Pancreas (tissue), 10 donors: ENCODE measurements around the gene SLC19A1. TPM values are rescaled to one million over a fixed set of nuclear protein-coding genes. Genes with fewer than 3 reads are reported as not detected.

Experiments
- ATAC-seq, 4 donors: fragments of 200-7000 bp; cut with Tn5 transposase; one replicate each; pipeline versions ENCODE4 v1.8.0 to v1.9.1; 2020; ENCODE audit warnings: mild to moderate bottlenecking in 4 of 4, moderate library complexity in 4 of 4
- DNase-seq, 6 donors: peaks; one replicate each; pipeline ENCODE4 v3.0.0-alpha.2; 2020
- FAIRE-seq: peaks from 2 replicates; lab custom pipeline; 2012; peaks lifted over from hg19 to GRCh38; lab: Jason Lieb, UNC
- H3K27ac ChIP-seq, 4 donors: fragments of 200-600 bp; sonication (generic); 1 replicate in 3 of 4; 2 replicates in 1 of 4; pipeline versions ENCODE4 v1.5.0 to v1.8.0; 2020
- H3K27me3 ChIP-seq, 4 donors: fragments of 200-600 bp; one replicate each; pipeline ENCODE4 v1.8.0; 2021
- H3K36me3 ChIP-seq, 3 donors: fragments of 200-600 bp; sonication (generic) in 1 of 3; one replicate each; pipeline versions ENCODE4 v1.5.0 to v1.8.0; 2020 to 2021
- H3K4me1 ChIP-seq, 3 donors: fragments of 200-600 bp; one replicate each; pipeline ENCODE4 v1.8.0; 2021
- H3K4me3 ChIP-seq, 4 donors: fragments of 200-600 bp; sonication (generic) in 2 of 4; one replicate each; pipeline versions ENCODE4 v1.5.0 to v1.8.0; 2020 to 2021
- H3K9me3 ChIP-seq, 4 donors: fragments of 200-600 bp; one replicate each; pipeline ENCODE4 v1.8.0; 2021
- WGBS, 2 donors: extraction: QIAGEN DNeasy Blood & Tissue Kit; methylation state at CpG; one replicate each; pipeline ENCODE4 v1.1.7; 2013; 5-methylcytosine and 5-hydroxymethylcytosine counted together
- intact Hi-C, 3 donors: fragments of 100-400 bp; cut with DNase I; formaldehyde crosslinking; loops; one replicate each; pipeline versions ENCODE4 v1.11.1 to v1.14.2; 2022
- polyA plus RNA-seq, 2 donors: library from polyadenylated mRNA; stranded (reverse); fragments of 200-250 nt; gene quantifications; one replicate each; pipeline ENCODE4 v1.2.3, GENCODE V29; 2013
- total RNA-seq, 6 donors: library from RNA; stranded (reverse); fragmentation: NEBNext Ultra II Directional in 4 of 6; extraction: Animal tissue kit (Norgen Biotek cat#: 25700) in 4 of 6; gene quantifications; one replicate each; pipeline versions ENCODE4 v1.2.1 to v1.2.4, GENCODE V29; 2021 to 2023
- TF ChIP-seq, protein P1 (sequence below), 4 donors: fragments of 200-600 bp; sonication (generic) in 3 of 4; IDR thresholded peaks; one replicate each; pipeline versions ENCODE4 v1.5.0 to v1.8.0; 2021; ENCODE audit warnings: antibody characterized with exemption in 4 of 4
- donor health status: healthy with polysubstance abuse.
- donor health status: DM: no; HTN: no; CAD: no; lungs with moderate emphysema.
- donor health status: DM: no; HTN: no; CAD: no.
- donor health status: control.
- donor health status: control.
- donor health status: Bipolar disorder and iron deficiency.
- donor health status: DM: yes; HTN: yes; CAD: no.
- donor health status: DM: no; HTN: no; CAD: no.
- donor health status: DM: no; HTN: no; CAD: no.
- donor health status: DM: yes; HTN: yes; CAD: no.

SLC19A1 gene
- total and polyA plus RNA-seq, 8 donors, result 4.4 to 11.2 (median 5.4) TPM

DNA sequence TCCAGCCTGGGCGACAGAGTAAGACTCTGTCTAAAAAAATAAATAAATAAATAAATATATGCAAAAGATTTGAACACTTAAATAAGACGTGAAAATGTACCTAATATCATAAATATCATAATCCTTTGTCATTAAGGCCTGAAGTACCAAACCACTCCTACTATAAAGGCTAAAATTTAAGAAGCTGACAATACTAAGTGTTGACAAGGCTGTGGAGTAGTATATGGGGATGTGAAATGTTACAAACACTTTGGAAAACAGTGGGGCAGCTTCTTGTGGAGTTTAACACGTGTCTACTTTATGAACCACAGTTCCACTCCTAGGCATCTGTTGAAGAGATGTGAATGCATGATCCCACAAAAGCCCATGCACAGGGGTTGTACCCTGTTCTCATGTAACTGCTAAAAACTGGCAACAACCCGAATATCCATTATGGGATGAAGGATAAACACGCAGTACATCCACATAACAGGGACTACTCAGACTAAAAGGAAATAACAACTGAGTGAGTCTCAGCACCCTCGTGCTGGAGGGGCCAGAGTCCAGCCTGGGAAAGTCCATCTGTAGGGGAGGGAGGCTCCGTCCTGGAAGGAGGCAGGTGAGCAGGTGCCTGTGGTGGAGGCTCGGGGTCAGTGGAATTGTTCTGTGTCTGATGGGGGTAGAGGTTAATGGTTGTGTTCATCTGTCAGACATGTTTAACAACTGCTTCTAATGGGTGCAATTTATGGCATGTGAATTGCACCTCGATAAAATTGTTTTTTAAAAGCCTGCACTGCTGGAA, 6.7 kb upstream of the SLC19A1 start:
- DNase-seq, result peak in 3 of 6 donors; percentile 8 to 21 (median 10)
- no peak for FAIRE-seq
- no peaks in the 10 kb centered on the region for H3K27me3 ChIP-seq
- no peak for ATAC-seq
- intact Hi-C loops, result no loop called here
- no peaks in the 10 kb centered on the region for H3K36me3 ChIP-seq
- no peaks in the 10 kb centered on the region for H3K9me3 ChIP-seq
- TF ChIP-seq, protein P1, sequence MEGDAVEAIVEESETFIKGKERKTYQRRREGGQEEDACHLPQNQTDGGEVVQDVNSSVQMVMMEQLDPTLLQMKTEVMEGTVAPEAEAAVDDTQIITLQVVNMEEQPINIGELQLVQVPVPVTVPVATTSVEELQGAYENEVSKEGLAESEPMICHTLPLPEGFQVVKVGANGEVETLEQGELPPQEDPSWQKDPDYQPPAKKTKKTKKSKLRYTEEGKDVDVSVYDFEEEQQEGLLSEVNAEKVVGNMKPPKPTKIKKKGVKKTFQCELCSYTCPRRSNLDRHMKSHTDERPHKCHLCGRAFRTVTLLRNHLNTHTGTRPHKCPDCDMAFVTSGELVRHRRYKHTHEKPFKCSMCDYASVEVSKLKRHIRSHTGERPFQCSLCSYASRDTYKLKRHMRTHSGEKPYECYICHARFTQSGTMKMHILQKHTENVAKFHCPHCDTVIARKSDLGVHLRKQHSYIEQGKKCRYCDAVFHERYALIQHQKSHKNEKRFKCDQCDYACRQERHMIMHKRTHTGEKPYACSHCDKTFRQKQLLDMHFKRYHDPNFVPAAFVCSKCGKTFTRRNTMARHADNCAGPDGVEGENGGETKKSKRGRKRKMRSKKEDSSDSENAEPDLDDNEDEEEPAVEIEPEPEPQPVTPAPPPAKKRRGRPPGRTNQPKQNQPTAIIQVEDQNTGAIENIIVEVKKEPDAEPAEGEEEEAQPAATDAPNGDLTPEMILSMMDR (IDR thresholded peaks at IDR 0.05), result no peak
- no peaks in the 10 kb centered on the region for H3K4me1 ChIP-seq
- 55 to 59% methylated on average over 9 of the region's 9 CpGs for WGBS, 2 donors
- H3K27ac ChIP-seq, result no peak overlapping the region
- H3K4me3 ChIP-seq, result no peak overlapping the region

DNA sequence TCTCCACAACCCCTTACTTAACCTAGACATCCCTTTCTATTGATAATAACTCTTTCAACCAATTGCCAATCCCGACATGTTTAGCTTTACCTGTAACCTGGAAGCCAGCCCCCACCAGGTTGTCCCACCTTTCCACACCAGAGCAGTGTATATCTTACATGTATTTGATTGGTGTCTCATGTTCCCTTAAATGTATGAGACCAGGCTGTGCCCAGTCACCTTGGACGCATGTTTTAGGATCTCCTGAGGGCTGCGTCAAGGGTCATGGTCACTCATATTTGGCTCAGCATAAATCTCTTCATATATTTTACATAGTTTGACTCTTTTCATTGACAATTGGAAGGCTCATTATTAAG, 5.3 kb upstream of the SLC19A1 start:
- WGBS, 2 donors, result 60 to 67% methylated on average over 3 of the region's 3 CpGs
- H3K4me1 ChIP-seq, result no peaks in the 10 kb centered on the region
- TF ChIP-seq, protein P1 (IDR thresholded peaks at IDR 0.05), result no peak
- no peaks in the 10 kb centered on the region for H3K36me3 ChIP-seq
- FAIRE-seq (no peak), ATAC-seq (no peak), DNase-seq (peak in 2 of 6 donors; percentile 3 to 6)
- H3K27ac ChIP-seq, result no peak overlapping the region
- H3K9me3 ChIP-seq, result no peaks in the 10 kb centered on the region
- no peak overlapping the region for H3K4me3 ChIP-seq
- H3K27me3 ChIP-seq, result no peaks in the 10 kb centered on the region
- intact Hi-C loops, result no loop called here

DNA sequence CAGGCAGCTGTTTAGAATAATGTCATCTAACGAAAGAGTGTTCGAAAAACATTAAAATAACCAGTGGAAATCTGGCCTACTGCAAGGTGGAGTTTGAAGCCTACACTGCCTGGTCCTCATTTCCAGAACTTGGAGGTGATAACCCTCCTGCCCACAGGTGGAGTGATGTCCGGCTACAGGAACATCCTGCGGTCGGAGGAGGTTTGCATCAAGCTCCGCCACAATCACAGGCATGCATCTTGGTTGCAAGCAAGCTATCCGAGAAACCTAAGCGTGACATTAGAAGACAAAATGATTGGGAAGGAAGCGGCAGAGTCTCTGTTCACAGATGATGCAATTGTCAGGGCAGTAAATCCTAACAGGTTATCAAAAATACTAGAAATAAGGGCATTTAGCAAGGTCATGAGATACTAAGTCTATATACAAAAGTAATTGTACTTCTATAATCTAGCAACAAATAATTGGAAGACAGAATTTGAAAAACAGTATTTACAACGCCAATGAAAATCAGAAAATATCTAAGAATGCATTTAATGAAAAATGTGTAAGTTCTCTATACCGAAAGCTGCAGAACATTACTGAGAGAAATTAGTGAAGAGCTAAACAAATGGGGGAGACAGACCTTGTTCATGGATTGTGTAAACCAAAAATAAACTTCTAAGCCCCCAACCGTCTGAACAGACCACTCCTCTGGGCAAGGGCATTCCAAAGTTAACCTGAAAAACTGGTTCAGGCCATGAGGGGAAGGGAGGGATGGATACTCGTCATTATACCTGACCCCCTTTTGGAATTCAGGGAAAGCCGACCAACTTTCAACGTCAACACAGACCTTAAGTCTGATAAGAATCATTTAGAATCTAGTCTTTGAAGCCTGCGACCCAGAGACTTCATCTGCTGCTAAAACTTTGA, 4.7 kb upstream of the SLC19A1 start:
- no peaks in the 10 kb centered on the region for H3K27me3 ChIP-seq
- no peak overlapping the region for H3K4me3 ChIP-seq
- 60 to 71% methylated on average over 16 of the region's 16 CpGs for WGBS, 2 donors
- intact Hi-C loops, result no loop called here
- ATAC-seq (no peak), FAIRE-seq (no peak), DNase-seq (peak in 2 of 6 donors; percentile 0 to 21)
- no peaks in the 10 kb centered on the region for H3K9me3 ChIP-seq
- no peak overlapping the region for H3K27ac ChIP-seq
- TF ChIP-seq, protein P1 (IDR thresholded peaks at IDR 0.05), result no peak
- H3K4me1 ChIP-seq, result no peaks in the 10 kb centered on the region
- no peaks in the 10 kb centered on the region for H3K36me3 ChIP-seq

DNA sequence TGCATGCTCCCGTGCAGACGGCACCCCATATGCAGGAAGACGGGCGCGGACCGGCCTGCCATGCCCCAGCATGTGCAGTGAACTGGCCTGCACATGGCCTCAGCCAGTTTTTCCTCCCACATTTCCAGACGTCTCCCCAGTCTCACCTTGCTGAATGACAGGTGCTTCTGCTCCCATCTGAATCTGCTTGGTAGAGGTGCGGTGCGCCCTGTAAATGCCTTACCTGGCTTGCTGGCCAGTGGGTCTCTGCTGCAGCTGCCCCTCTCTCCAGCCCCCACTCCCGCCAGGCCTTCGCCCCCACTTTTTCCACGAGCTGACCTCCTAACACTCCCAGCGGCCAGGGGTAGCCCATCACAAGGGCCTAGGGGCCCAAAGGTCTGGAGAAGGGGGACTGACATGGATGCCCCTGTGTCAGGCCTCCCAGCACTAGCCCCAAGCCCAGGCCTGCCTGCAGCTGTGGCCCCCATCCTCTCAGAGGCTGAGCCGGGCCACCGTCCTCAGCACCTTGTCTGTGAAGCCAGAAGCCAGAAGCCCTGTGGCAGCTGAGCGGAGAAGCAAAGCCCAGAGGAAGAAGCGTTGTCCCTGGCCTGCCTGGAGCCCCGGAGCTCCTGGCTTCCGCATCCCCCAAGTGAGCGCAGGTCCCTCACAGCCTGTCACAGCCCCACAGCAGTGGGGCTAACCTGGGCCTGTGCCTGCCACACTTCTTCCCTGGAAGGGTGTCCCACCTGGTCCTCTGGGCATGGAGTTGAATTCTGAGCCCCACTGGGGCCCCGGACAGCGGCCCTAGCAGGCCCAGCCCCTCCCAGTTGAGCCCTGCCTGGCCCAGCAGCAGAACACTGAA, 3.7 kb upstream of the SLC19A1 start:
- peak in 2 of 6 donors; percentile 48 to 62 for DNase-seq
- 82 to 85% methylated on average over 22 of the region's 22 CpGs for WGBS, 2 donors
- no peak for ATAC-seq
- no peaks in the 10 kb centered on the region for H3K4me1 ChIP-seq
- H3K4me3 ChIP-seq, result no peak overlapping the region
- intact Hi-C loops, result no loop called here
- no peaks in the 10 kb centered on the region for H3K9me3 ChIP-seq
- FAIRE-seq, result no peak
- H3K27ac ChIP-seq, result no peak overlapping the region
- H3K27me3 ChIP-seq, result no peaks in the 10 kb centered on the region
- H3K36me3 ChIP-seq, result no peaks in the 10 kb centered on the region
- TF ChIP-seq, protein P1 (IDR thresholded peaks at IDR 0.05), result no peak
